BJ (cell line): ENCODE data around the gene PRM2. TPM values are rescaled to one million over a fixed set of nuclear protein-coding genes. Genes with fewer than 3 reads are reported as not detected.

Experiments used
- CTCF ChIA-PET: fragments of 350-600 bp; formaldehyde crosslinking; extraction: SDS; loops from one replicate; lab custom pipeline; 2021; ENCODE audit warnings: antibody characterized with exemption, inconsistent platforms; lab: Yijun Ruan, JAX
- POLR2A ChIA-PET: fragments of 300-600 bp; sonication (Branson Sonifier 250); formaldehyde crosslinking; extraction: SDS; loops from one replicate; lab custom pipeline; 2021; ENCODE audit warnings: antibody characterized with exemption; lab: Charles Lee
- DNase-seq: peaks from one replicate; pipeline ENCODE4 v3.0.0-alpha.2; 2011; ENCODE audit warnings: low read depth
- H3K27me3 ChIP-seq: 2 replicates; pipeline ENCODE4 v1.6.0; 2011; ENCODE audit warnings: low read length; ENCODE audit not compliant: control insufficient read depth, insufficient read depth
- H3K36me3 ChIP-seq: 2 replicates; pipeline ENCODE4 v1.5.1; 2011; ENCODE audit warnings: low read length; ENCODE audit not compliant: control insufficient read depth, insufficient read depth
- H3K4me3 ChIP-seq: 2 replicates; pipeline ENCODE4 v1.5.1; 2011; ENCODE audit warnings: low read depth, mild to moderate bottlenecking, control low read depth, low read length
- polyA plus RNA-seq: library from polyadenylated mRNA; depleted of rRNA; stranded (reverse); fragments of >200 nt; gene quantifications from 2 replicates; pipeline ENCODE4 v1.2.3, GENCODE V29; 2011
- TF ChIP-seq, protein P1 (sequence below): IDR thresholded peaks from 2 replicates; pipeline ENCODE4 v1.5.1; 2011; ENCODE audit warnings: low read depth, mild to moderate bottlenecking, control low read depth, inconsistent platforms, low read length, moderate library complexity; ENCODE audit not compliant: insufficient read depth

PRM2 gene
- polyA plus RNA-seq, 1 experiment = not detected

- Histone ChIP-seq H3K27me3 (no peaks in the 10 kb centered on the region), H3K36me3 (no peaks in the 10 kb centered on the region), H3K4me3 (no peak overlapping the region)
- no peak for DNase-seq
- POLR2A ChIA-PET = no interaction called here
- CTCF ChIA-PET = interaction anchor here (1.7 kb wide), 1 partner anchor 51 kb away, joined by 3 read pairs; no protein-coding TSS in a partner anchor
- TF ChIP-seq, protein P1, sequence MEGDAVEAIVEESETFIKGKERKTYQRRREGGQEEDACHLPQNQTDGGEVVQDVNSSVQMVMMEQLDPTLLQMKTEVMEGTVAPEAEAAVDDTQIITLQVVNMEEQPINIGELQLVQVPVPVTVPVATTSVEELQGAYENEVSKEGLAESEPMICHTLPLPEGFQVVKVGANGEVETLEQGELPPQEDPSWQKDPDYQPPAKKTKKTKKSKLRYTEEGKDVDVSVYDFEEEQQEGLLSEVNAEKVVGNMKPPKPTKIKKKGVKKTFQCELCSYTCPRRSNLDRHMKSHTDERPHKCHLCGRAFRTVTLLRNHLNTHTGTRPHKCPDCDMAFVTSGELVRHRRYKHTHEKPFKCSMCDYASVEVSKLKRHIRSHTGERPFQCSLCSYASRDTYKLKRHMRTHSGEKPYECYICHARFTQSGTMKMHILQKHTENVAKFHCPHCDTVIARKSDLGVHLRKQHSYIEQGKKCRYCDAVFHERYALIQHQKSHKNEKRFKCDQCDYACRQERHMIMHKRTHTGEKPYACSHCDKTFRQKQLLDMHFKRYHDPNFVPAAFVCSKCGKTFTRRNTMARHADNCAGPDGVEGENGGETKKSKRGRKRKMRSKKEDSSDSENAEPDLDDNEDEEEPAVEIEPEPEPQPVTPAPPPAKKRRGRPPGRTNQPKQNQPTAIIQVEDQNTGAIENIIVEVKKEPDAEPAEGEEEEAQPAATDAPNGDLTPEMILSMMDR = no peak
These were observed 31.6 kb upstream of the PRM2 start for GRCh38 chr16:11307639-11308492.

- no peaks in the 10 kb centered on the region for H3K27me3 ChIP-seq
- DNase-seq = no peak
- TF ChIP-seq, protein P1 = no peak
- CTCF ChIA-PET = no interaction called here
- no peak overlapping the region for H3K4me3 ChIP-seq
- no peaks in the 10 kb centered on the region for H3K36me3 ChIP-seq
- POLR2A ChIA-PET = no interaction called here
These were observed 30.8 kb upstream of the PRM2 start for GRCh38 chr16:11306997-11307638.

DNA sequence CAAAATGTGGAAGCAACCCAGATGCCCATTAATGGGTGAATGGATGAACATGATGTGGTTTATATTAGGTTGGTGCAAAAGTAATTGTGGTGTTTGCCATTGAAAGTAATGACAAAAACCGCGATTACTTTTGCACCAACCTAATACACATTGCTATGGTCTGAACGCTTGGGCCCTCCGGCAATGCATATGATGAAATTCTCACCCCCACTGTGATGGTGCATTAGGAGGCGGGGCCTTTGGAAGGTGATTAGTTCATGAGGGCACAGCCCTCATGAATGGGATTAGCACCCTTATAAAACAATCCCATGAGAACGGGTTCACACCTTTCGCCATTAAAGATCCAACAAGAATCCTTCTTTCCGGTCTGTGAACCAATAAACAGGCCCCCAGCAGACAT lies 30.1 kb upstream of the PRM2 start:
- ChIA-PET CTCF (no interaction called here), POLR2A (no interaction called here)
- TF ChIP-seq, protein P1 = no peak
- no peaks in the 10 kb centered on the region for H3K27me3 ChIP-seq
- no peak for DNase-seq
- no peaks in the 10 kb centered on the region for H3K36me3 ChIP-seq
- H3K4me3 ChIP-seq = no peak overlapping the region

DNA sequence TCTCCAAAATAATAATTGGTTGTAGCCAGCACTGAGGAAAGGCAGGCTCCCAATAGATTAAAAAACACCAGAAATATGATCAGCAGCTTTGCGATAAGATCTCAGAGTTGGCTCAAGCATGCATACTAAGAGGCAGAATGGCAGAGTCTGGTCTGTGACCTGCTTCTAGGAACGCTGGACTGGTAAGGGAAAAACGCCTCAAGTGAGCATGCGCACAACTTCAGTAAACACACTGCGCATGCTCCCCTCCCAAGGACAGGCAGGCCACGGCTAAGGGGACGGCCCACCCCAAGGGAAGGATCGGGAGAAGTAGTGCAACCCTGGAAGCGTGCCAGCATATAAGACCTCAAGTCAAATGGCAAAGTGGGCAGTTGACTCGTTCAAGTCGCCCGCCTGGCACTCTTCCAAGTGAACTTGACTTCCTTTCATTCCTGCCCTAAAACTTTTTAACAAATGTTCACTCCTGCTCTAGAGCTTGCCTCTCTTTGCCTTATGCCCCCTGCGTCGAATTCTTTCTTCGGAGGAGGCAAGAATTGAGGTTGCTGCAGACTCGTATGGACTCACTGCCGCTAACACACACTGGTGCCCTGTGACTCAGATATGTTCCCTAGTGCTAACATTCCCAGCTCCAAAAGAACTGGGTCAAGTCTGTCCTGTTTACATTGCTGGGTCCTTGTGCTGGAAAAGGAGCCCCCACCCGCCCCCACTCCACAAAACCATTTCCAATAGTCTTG lies 27.3 kb upstream of the PRM2 start:
- POLR2A ChIA-PET = no interaction called here
- Histone ChIP-seq H3K4me3 (no peak overlapping the region), H3K27me3 (no peaks in the 10 kb centered on the region), H3K36me3 (no peaks in the 10 kb centered on the region)
- DNase-seq = no peak
- TF ChIP-seq, protein P1 = no peak
- CTCF ChIA-PET = no interaction called here

GRCh38 chr16:11302977-11303376 lies 26.7 kb upstream of the PRM2 start:
- no peak for DNase-seq
- H3K36me3 ChIP-seq = no peaks in the 10 kb centered on the region
- TF ChIP-seq, protein P1 = no peak
- POLR2A ChIA-PET = no interaction called here
- no peak overlapping the region for H3K4me3 ChIP-seq
- H3K27me3 ChIP-seq = no peaks in the 10 kb centered on the region
- CTCF ChIA-PET = interaction anchor here (0.6 kb wide), 1 partner anchor 68 kb away, joined by 3 read pairs; no protein-coding TSS in a partner anchor
